Upper lobe of left lung (tissue), 4 donors: ENCODE data around the gene PRKN.

Experiments used
- CTCF ChIP-seq, 6 experiments: fragments of 450-650 bp in 4 of 6; fragments of 200-600 bp in 2 of 6; sonication (generic) in 2 of 6; IDR thresholded peaks; one replicate each; pipeline ENCODE4 v1.5.1; 2016 to 2019; ENCODE audit warnings: antibody characterized with exemption in 6 of 6
- EP300 ChIP-seq, 4 donors: sonication (generic); formaldehyde crosslinking; IDR thresholded peaks; one replicate each; pipeline ENCODE4 v1.5.1; 2017; ENCODE audit warnings: antibody characterized with exemption in 4 of 4, control low read depth in 2 of 4
- POLR2A ChIP-seq, 4 donors: fragments of 450-650 bp; IDR thresholded peaks; one replicate each; pipeline ENCODE4 v1.5.1; 2016 to 2017; ENCODE audit warnings: antibody characterized with exemption in 4 of 4, mild to moderate bottlenecking in 2 of 4
- POLR2AphosphoS5 ChIP-seq, 2 donors: sonication (generic); formaldehyde crosslinking; IDR thresholded peaks; one replicate each; pipeline ENCODE4 v1.5.1; 2017; ENCODE audit warnings: antibody characterized with exemption in 2 of 2

GRCh38 chr6:162684052-162684451, 43.5 kb downstream of the PRKN start:
- TF ChIP-seq CTCF (IDR thresholded peaks at IDR 0.05) (no peak), POLR2A (IDR thresholded peaks at IDR 0.05) (no peak), POLR2AphosphoS5 (IDR thresholded peaks at IDR 0.05) (no peak), EP300 (IDR thresholded peaks at IDR 0.05) (no peak)
